C4-2B (cell line): Measurements from ENCODE around the gene ZNF302.

Source experiments
- ZFX ChIP-seq: fragments of 450-650 bp; IDR thresholded peaks from 2 replicates; pipeline ENCODE4 v1.6.1; 2017
- TF ChIP-seq, protein P1 (sequence below): fragments of 450-650 bp; conservative IDR thresholded peaks from 2 replicates; pipeline ENCODE4 v1.5.1; 2017; ENCODE audit warnings: mild to moderate bottlenecking

DNA sequence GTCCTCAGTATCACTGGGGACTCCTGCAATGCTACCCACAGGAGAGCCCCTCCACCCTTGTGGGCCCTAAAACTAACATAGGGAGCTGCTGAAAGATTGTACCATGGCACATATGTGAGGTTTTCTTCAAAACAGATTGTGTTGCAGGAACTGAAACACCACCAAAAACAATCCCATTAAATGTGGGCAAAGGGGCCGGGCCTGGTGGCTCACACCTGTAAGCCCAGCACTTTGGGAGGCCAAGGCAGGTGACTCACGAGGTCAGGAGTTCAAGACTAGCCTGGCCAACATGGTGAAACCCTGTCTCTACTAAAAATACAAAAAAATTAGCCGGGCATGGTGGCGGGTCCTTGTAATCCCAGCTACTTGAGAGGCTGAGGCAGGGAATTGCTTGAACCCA is 35.2 kb upstream of the ZNF302 start:
- TF ChIP-seq, protein P1, sequence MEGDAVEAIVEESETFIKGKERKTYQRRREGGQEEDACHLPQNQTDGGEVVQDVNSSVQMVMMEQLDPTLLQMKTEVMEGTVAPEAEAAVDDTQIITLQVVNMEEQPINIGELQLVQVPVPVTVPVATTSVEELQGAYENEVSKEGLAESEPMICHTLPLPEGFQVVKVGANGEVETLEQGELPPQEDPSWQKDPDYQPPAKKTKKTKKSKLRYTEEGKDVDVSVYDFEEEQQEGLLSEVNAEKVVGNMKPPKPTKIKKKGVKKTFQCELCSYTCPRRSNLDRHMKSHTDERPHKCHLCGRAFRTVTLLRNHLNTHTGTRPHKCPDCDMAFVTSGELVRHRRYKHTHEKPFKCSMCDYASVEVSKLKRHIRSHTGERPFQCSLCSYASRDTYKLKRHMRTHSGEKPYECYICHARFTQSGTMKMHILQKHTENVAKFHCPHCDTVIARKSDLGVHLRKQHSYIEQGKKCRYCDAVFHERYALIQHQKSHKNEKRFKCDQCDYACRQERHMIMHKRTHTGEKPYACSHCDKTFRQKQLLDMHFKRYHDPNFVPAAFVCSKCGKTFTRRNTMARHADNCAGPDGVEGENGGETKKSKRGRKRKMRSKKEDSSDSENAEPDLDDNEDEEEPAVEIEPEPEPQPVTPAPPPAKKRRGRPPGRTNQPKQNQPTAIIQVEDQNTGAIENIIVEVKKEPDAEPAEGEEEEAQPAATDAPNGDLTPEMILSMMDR: no peak
- TF ChIP-seq ZFX: no peak
